RWPE2 (cell line): ENCODE data around the gene TOR4A.

Experiments
- ATAC-seq: fragments of 200-7000 bp; cut with Tn5 transposase; 3 replicates; pipeline ENCODE4 v1.9.1; 2021; ENCODE audit warnings: low read depth
- DNase-seq: peaks from one replicate; pipeline ENCODE4 v3.0.0-alpha.2; 2020; ENCODE audit warnings: low spot score
- H3K27ac ChIP-seq: fragments of 450-650 bp; 2 replicates; pipeline ENCODE4 v1.5.1; 2017; ENCODE audit warnings: mild to moderate bottlenecking; ENCODE audit not compliant: poor library complexity, severe bottlenecking
- H3K27me3 ChIP-seq: fragments of 250-450 bp; sonication (Bioruptor Pico); 2 replicates; pipeline ENCODE4 v1.5.1; 2021; ENCODE audit warnings: mild to moderate bottlenecking, moderate library complexity; ENCODE audit not compliant: insufficient read depth, poor library complexity, severe bottlenecking
- H3K36me3 ChIP-seq: fragments of 250-450 bp; sonication (Bioruptor Pico); 2 replicates; pipeline ENCODE4 v1.5.1; 2020; ENCODE audit warnings: low read depth, mild to moderate bottlenecking, moderate library complexity
- H3K4me1 ChIP-seq: fragments of 250-450 bp; sonication (Bioruptor Pico); 2 replicates; pipeline ENCODE4 v1.5.1; 2021; ENCODE audit warnings: mild to moderate bottlenecking, moderate library complexity; ENCODE audit not compliant: insufficient read depth, poor library complexity, severe bottlenecking
- H3K4me3 ChIP-seq: fragments of 250-450 bp; sonication (Bioruptor Pico); 2 replicates; pipeline ENCODE4 v1.5.1; 2021; ENCODE audit warnings: mild to moderate bottlenecking, moderate library complexity; ENCODE audit not compliant: severe bottlenecking
- H3K9me3 ChIP-seq: fragments of 250-450 bp; sonication (Bioruptor Pico); 2 replicates; pipeline ENCODE4 v1.5.1; 2021; ENCODE audit warnings: mild to moderate bottlenecking, moderate library complexity; ENCODE audit not compliant: severe bottlenecking
- TF ChIP-seq, protein P1 (sequence below): fragments of 450-650 bp; IDR thresholded peaks from one replicate; pipeline ENCODE4 v1.5.1; 2017; ENCODE audit warnings: mild to moderate bottlenecking, moderate library complexity; ENCODE audit not compliant: poor library complexity, severe bottlenecking

The TOR4A gene

DNA sequence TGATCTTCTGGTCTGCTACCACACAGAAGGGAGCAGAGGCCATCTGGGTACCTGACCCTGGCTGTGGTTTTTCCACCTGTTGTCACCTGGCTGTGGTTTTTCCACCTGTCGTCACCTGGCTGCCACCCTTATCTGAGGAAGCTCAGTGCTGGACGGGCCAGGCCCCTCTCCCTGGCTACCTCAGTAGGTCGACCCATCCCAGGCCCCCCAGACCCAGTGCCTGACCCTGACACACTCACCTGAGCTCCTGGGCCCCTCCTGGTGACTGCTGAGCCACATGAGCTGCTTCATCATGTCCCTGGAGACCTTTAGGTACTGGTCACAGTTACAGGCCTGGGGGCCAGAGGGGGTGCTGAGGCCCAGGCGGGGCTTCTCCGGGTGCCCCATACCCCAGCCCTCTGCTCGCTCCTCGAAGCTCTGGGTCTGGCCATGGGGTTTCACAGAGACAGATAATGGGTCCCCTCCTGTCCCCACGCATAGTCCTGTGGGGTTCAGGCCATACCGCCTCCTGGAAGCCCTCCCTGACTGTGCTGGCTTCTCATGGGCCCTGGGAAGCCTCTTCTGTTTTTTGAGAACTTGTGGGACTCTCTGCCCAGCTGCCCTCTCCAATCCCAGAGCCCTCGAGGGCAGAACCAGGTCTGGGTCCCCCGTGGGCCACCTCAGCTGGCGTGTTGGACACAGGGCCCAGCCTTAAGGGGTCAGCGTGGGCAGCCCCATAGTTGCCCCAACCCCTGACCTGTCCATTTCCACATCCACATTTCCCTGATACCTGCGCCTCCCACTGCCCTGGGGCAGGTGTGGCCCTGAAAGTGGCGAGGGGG, 32.1 kb downstream of the TOR4A start:
- ATAC-seq (no peak), DNase-seq (peak; percentile 41)
- Histone ChIP-seq H3K27me3 (no peaks in the 10 kb centered on the region), H3K36me3 (no peaks in the 10 kb centered on the region), H3K4me3 (no peak overlapping the region), H3K9me3 (no peaks in the 10 kb centered on the region), H3K27ac (no peak overlapping the region), H3K4me1 (peaks cover 18% of the 10 kb centered on the region)
- TF ChIP-seq, protein P1, sequence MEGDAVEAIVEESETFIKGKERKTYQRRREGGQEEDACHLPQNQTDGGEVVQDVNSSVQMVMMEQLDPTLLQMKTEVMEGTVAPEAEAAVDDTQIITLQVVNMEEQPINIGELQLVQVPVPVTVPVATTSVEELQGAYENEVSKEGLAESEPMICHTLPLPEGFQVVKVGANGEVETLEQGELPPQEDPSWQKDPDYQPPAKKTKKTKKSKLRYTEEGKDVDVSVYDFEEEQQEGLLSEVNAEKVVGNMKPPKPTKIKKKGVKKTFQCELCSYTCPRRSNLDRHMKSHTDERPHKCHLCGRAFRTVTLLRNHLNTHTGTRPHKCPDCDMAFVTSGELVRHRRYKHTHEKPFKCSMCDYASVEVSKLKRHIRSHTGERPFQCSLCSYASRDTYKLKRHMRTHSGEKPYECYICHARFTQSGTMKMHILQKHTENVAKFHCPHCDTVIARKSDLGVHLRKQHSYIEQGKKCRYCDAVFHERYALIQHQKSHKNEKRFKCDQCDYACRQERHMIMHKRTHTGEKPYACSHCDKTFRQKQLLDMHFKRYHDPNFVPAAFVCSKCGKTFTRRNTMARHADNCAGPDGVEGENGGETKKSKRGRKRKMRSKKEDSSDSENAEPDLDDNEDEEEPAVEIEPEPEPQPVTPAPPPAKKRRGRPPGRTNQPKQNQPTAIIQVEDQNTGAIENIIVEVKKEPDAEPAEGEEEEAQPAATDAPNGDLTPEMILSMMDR, result no peak

GRCh38 chr9:137310189-137311052, 32.9 kb downstream of the TOR4A start:
- no peaks in the 10 kb centered on the region for H3K36me3 ChIP-seq
- ATAC-seq, result no peak
- DNase-seq, result peak; percentile 69
- H3K4me1 ChIP-seq, result peaks cover 18% of the 10 kb centered on the region
- no peak overlapping the region for H3K4me3 ChIP-seq
- H3K9me3 ChIP-seq, result no peaks in the 10 kb centered on the region
- H3K27me3 ChIP-seq, result no peaks in the 10 kb centered on the region
- H3K27ac ChIP-seq, result no peak overlapping the region
- TF ChIP-seq, protein P1, result no peak

DNA sequence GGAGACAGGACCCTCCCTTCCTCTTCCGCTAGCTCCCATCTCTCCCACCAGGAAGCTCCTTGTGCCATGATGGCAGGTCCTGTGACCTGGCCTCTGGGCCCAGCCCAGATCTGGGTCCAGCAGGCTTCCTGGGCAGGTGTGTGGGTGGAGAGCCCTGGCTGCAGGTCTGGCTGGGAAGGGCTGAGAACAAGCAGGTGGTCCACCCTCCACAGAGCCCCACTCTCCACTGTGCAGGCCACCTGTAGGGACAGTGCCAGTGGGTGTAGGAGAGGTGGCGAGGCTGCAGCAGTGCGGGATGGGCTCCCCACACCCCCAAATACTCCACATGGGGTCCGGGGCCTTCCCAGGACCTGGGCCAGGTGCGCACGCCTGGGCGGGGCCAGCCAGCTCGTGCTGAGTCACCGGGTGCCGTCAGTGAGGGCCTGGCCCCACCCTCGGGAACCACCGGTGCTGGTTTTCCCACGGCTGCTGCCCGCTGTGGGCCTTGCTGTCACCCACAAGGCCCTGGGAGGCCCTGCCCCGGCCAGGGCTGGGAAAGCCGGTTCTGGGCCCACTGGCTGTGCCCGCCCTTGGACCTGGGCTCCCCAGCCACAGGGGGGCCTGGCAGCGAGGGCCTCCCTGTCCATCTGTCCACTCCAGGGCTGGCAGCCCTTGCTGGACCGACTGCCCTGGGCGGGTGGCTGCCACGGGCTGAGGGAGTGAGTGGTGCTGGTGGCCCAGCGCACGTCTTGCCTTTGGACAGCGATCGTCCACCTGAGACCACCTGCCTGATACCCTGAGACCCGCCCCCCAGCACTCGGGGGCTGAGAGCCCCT, 33.9 kb downstream of the TOR4A start:
- Histone ChIP-seq H3K4me3 (no peak overlapping the region), H3K4me1 (peaks cover 18% of the 10 kb centered on the region), H3K36me3 (no peaks in the 10 kb centered on the region), H3K27ac (no peak overlapping the region), H3K9me3 (no peaks in the 10 kb centered on the region), H3K27me3 (peaks cover 2% of the 10 kb centered on the region)
- ATAC-seq, result peak; percentile 82
- TF ChIP-seq, protein P1, result no peak
- peak; percentile 92 for DNase-seq

- Histone ChIP-seq H3K4me3 (no peak overlapping the region), H3K4me1 (peaks cover 18% of the 10 kb centered on the region), H3K27ac (no peak overlapping the region), H3K27me3 (peaks cover 4% of the 10 kb centered on the region), H3K36me3 (no peaks in the 10 kb centered on the region), H3K9me3 (no peaks in the 10 kb centered on the region)
- DNase-seq (peak; percentile 70), ATAC-seq (no peak)
- TF ChIP-seq, protein P1, result no peak
These were observed 34.7 kb downstream of the TOR4A start for GRCh38 chr9:137311986-137312851.
